Gastroesophageal sphincter (tissue), 4 donors: ENCODE results near the gene CCL26. TPM values are rescaled to one million over a fixed set of nuclear protein-coding genes. Genes with fewer than 3 reads are reported as not detected.

Experiments
- ATAC-seq: fragments of 150-250 bp; one replicate; pipeline ENCODE4 v1.9.1; 2016; ENCODE audit warnings: mild to moderate bottlenecking, moderate library complexity
- H3K27ac ChIP-seq, 4 donors: fragments of 200-600 bp; sonication (generic) in 3 of 4; 1 replicate in 3 of 4; 2 replicates in 1 of 4; pipeline ENCODE4 v1.5.1; 2016 to 2019
- H3K27me3 ChIP-seq: fragments of 200-600 bp; sonication (generic); one replicate; pipeline ENCODE4 v1.5.1; 2019
- H3K36me3 ChIP-seq, 2 donors: fragments of 200-600 bp; sonication (generic); one replicate each; pipeline ENCODE4 v1.5.1; 2019; ENCODE audit warnings: control low read depth in 1 of 2
- H3K4me1 ChIP-seq, 3 donors: fragments of 200-600 bp; sonication (generic); 1 replicate in 2 of 3; 2 replicates in 1 of 3; pipeline ENCODE4 v1.5.1; 2016 to 2019; ENCODE audit warnings: control low read depth in 2 of 3
- H3K4me3 ChIP-seq, 2 donors: fragments of 200-600 bp; sonication (generic); one replicate each; pipeline ENCODE4 v1.5.1; 2019; ENCODE audit warnings: mild to moderate bottlenecking in 1 of 2, moderate library complexity in 1 of 2
- H3K9me3 ChIP-seq, 3 donors: fragments of 200-600 bp; sonication (generic); one replicate each; pipeline ENCODE4 v1.5.1; 2017 to 2019; ENCODE audit warnings: control low read depth in 2 of 3
- EP300 ChIP-seq: sonication (generic); formaldehyde crosslinking; IDR thresholded peaks from one replicate; pipeline ENCODE4 v1.6.1; 2017; ENCODE audit warnings: antibody characterized with exemption, mild to moderate bottlenecking
- POLR2A ChIP-seq, 2 donors: fragments of 450-650 bp; IDR thresholded peaks; one replicate each; pipeline ENCODE4 v1.6.1; 2017; ENCODE audit warnings: antibody characterized with exemption in 2 of 2, mild to moderate bottlenecking in 2 of 2, moderate library complexity in 1 of 2
- POLR2AphosphoS5 ChIP-seq: sonication (generic); formaldehyde crosslinking; IDR thresholded peaks from one replicate; pipeline ENCODE4 v1.6.1; 2017; ENCODE audit warnings: antibody characterized with exemption
- WGBS, 2 donors: methylation state at CpG; one replicate each; pipeline ENCODE4 v1.1.5; 2018; ENCODE audit warnings: low coverage in 1 of 2; 5-methylcytosine and 5-hydroxymethylcytosine counted together
- total RNA-seq, 4 donors: library from RNA; depleted of rRNA; stranded (reverse); fragments of >200 nt; gene quantifications; one replicate each; pipeline ENCODE4 v1.1.0, GENCODE V29; 2016
- TF ChIP-seq, protein P1 (sequence below), 4 experiments: fragments of 200-600 bp in 2 of 4; fragments of 450-650 bp in 2 of 4; sonication (generic) in 1 of 4; IDR thresholded peaks; one replicate each; pipeline ENCODE4 v1.5.1; 2017 to 2019; ENCODE audit warnings: antibody characterized with exemption in 4 of 4, mild to moderate bottlenecking in 2 of 4, moderate library complexity in 2 of 4

The CCL26 gene
- total RNA-seq, 4 donors from 2014 or later: 0.58 to 0.67 TPM; not detected in 2

DNA sequence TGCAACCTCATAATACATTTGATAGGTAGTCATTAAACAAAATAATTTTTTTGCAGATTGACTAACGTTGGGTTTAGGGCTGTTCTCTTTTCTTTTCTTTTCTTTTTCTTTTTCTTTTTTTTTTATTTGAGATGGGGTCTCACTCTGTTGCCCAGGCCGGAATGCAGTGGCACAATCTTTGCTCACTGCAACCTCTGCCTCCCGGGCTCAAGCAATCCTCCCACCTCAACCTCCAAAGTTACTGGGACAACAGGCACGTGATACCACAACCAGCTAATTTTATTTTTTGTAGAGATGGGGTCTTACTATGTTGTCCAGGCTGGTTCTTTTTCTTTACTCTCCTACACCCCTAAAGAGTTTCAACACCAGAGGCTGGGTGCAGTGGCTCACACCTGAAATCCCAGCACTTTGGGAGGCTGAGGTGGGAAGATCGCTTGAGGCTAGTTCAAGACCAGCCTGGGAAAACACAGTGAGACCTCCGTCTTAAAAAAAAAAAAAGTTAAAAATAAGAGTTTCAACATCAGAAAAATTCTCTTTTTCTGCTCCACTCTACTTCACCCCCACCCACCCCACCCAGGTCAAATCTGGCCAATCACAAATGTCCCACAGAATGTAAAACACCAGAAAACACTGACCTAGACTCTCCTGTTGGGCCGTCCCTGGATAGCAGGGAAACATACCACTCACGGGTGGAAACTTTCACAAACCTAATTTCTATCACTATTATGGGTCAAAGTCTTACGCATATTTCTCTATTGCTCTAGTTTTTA is 36.2 kb downstream of the CCL26 start:
- no peak overlapping the region for H3K4me3 ChIP-seq
- TF ChIP-seq POLR2AphosphoS5 (no peak), EP300 (no peak), POLR2A (IDR thresholded peaks at IDR 0.05) (no peak)
- TF ChIP-seq, protein P1, sequence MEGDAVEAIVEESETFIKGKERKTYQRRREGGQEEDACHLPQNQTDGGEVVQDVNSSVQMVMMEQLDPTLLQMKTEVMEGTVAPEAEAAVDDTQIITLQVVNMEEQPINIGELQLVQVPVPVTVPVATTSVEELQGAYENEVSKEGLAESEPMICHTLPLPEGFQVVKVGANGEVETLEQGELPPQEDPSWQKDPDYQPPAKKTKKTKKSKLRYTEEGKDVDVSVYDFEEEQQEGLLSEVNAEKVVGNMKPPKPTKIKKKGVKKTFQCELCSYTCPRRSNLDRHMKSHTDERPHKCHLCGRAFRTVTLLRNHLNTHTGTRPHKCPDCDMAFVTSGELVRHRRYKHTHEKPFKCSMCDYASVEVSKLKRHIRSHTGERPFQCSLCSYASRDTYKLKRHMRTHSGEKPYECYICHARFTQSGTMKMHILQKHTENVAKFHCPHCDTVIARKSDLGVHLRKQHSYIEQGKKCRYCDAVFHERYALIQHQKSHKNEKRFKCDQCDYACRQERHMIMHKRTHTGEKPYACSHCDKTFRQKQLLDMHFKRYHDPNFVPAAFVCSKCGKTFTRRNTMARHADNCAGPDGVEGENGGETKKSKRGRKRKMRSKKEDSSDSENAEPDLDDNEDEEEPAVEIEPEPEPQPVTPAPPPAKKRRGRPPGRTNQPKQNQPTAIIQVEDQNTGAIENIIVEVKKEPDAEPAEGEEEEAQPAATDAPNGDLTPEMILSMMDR (IDR thresholded peaks at IDR 0.05): no peak
- 82 to 90% methylated on average over 4 to 9 of the region's 9 CpGs for WGBS, 2 donors

DNA sequence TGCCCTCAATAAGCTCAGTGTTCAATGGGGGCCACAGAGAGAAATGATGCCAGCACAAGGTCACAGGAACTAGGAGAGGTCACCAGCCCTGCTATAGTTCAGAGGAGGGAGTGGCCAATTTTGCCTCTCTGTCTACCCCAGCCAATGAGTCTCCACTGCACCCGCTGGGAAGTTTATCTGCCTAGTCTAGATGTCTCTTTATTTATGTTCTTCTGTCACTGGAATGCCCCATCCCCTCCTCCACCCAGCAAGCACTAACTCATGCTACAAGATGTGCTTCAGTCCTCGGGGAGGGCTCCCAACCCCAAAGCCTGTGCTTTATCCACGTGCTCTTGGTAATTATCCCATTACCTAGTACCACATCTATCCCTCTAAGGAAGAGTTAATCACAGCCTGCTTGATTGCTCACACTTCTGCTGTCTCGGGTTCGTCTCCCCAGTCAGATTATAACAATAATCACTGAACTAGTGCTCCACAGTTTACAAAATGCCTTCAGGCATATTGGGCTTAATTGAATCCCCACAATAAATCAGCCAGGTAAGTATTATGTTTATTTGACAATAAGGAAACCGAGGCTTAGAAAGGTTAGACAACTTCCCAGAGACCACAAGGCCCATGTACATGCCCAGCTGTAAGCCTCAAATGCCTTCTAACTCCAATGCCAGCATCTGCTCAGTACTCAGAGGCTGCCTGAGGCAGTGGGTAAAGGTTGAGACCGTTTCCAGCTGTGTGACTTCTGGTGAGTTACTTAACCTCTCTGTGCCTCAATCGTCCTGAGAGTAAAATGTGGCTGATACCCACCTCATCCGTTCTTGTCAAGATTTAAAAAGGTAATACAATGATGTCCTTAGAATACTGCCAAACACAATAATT is 37.2 kb downstream of the CCL26 start:
- Histone ChIP-seq H3K4me3 (no peak overlapping the region), H3K36me3 (peaks cover 0 to 16% of the 10 kb centered on the region in 2 donors), H3K4me1 (peaks cover 0 to 25% (median 8%) of the 10 kb centered on the region in 3 donors), H3K27me3 (no peaks in the 10 kb centered on the region), H3K27ac (no peak overlapping the region), H3K9me3 (no peaks in the 10 kb centered on the region)
- 63 to 80% methylated on average over 7 to 9 of the region's 9 CpGs for WGBS, 2 donors
- no peak for TF ChIP-seq POLR2AphosphoS5
- TF ChIP-seq, protein P1 (IDR thresholded peaks at IDR 0.05): no peak
- TF ChIP-seq POLR2A (IDR thresholded peaks at IDR 0.05): no peak
- TF ChIP-seq EP300: no peak
- ATAC-seq: no peak

More for the DNA sequence above, 36.2 kb downstream of the CCL26 start:
- no peak overlapping the region for H3K27ac ChIP-seq
- H3K4me1 ChIP-seq: peaks cover 0 to 28% (median 8%) of the 10 kb centered on the region in 3 donors
- no peaks in the 10 kb centered on the region for H3K9me3 ChIP-seq
- peaks cover 0 to 16% of the 10 kb centered on the region in 2 donors for H3K36me3 ChIP-seq
- ATAC-seq: no peak
- no peaks in the 10 kb centered on the region for H3K27me3 ChIP-seq

DNA sequence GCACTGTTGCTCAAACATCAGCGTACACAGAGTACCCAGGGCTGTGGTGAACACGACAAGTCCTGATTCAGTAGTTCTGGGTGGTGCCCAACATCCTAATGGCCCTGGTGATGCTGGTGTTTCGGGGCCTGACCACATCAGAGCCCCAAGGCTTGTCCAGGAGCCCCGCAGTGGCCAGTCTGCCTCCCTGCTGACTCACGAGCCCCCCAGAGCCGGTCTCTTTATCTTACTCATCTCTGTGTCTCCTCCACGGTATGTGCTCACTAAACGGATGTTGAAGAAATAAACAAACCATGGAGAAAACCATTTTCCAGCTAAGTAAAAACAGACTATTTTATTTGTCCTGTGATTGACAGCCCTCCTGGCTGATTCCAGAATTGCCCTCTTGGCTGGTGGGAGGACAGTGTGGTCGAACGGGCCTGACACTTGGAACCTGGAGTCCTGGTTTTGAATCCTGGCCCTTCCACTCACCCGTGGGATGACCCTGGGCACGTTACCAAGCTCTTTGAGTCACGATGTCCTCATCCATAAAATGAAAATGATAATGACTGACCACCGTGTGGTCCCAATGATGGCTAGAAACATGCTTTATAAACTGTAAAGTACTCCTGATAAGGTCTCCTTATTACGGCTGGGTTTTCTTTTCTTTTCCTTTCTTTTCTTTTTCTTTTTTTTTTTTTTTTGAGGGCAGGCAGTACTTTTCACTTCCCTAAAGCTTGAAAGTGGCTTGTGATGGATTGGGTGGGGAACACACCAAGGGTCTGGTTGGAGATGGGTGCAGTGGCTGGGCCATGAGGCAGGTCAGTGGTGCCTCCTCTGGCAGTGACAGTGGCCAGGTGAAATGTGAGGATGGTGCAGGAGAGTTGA is 39.0 kb downstream of the CCL26 start:
- WGBS, 2 donors: 40 to 52% methylated on average over 2 to 15 of the region's 15 CpGs
- Histone ChIP-seq H3K36me3 (peaks cover 0 to 16% of the 10 kb centered on the region in 2 donors), H3K27me3 (no peaks in the 10 kb centered on the region), H3K4me3 (no peak overlapping the region), H3K4me1 (peaks cover 0 to 30% (median 11%) of the 10 kb centered on the region in 3 donors), H3K27ac (peak overlapping the region in 3 of 4 donors; percentile 25 to 53 (median 37)), H3K9me3 (no peaks in the 10 kb centered on the region)
- ATAC-seq: peak; percentile 78
- TF ChIP-seq EP300 (no peak), POLR2AphosphoS5 (no peak), POLR2A (IDR thresholded peaks at IDR 0.05) (no peak)
- TF ChIP-seq, protein P1 (IDR thresholded peaks at IDR 0.05): no peak

DNA sequence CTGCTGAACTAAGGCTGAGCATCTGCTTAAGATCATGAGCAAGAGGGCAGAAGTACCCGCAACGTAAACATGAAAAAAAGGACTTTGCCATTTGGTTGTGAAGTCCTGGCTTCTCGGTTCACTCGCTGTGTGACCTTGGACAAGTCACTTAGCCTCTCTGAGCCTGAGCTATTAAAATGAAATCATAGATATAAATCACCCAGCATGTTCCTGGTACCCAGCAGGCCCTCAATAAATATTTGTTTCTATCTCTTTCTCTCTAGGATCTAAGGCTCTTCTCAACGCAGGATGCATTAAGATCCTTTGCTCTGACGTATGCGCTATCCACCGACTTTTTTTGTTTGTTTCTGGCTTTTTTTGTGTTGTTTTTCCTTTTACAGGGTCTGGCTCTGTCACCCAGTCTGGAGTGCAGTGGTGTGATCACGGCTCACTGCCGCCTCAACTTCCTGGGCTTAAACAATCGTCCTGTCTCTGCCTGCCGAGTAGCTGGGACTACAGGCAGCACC is 39.9 kb downstream of the CCL26 start:
- Histone ChIP-seq H3K36me3 (peaks cover 0 to 16% of the 10 kb centered on the region in 2 donors), H3K27me3 (no peaks in the 10 kb centered on the region), H3K27ac (peak overlapping the region in 2 of 4 donors; percentile 37 to 53), H3K4me3 (no peak overlapping the region), H3K4me1 (peaks cover 0 to 25% (median 7%) of the 10 kb centered on the region in 3 donors), H3K9me3 (no peaks in the 10 kb centered on the region)
- TF ChIP-seq EP300: no peak
- no peak for TF ChIP-seq POLR2AphosphoS5
- ATAC-seq: no peak
- WGBS, 2 donors: 90 to 94% methylated on average over 10 to 12 of the region's 12 CpGs
